Hepatocyte (in vitro differentiated cells): ENCODE data around the gene ATOH8.

ENCODE experiments used
- CTCF ChIP-seq: fragments of 200-600 bp; sonication (generic); IDR thresholded peaks from 2 replicates; pipeline ENCODE4 v1.5.1; 2016; ENCODE audit warnings: antibody characterized with exemption, mild to moderate bottlenecking; ENCODE audit not compliant: poor library complexity
- EZH2 ChIP-seq: fragments of 200-600 bp; sonication (generic); IDR thresholded peaks from 2 replicates; pipeline ENCODE4 v1.6.1; 2016; ENCODE audit warnings: antibody characterized with exemption, mild to moderate bottlenecking, borderline replicate concordance
- EZH2phosphoT487 ChIP-seq: fragments of 200-600 bp; sonication (generic); IDR thresholded peaks from one replicate; pipeline ENCODE4 v1.6.1; 2018; ENCODE audit warnings: antibody characterized with exemption, mild to moderate bottlenecking, low read depth, moderate library complexity; ENCODE audit not compliant: unreplicated experiment, severe bottlenecking

GRCh38 chr2:85730686-85731230 is 23.0 kb upstream of the ATOH8 start:
- TF ChIP-seq EZH2 (no peak), CTCF (no peak), EZH2phosphoT487 (no peak)
